Psoas muscle (tissue), 8 donors: ENCODE results near the gene TMEM263. TPM values are rescaled to one million over a fixed set of nuclear protein-coding genes. Genes with fewer than 3 reads are reported as not detected.

Experiments
- ATAC-seq, 4 donors: fragments of 200-7000 bp; cut with Tn5 transposase; one replicate each; pipeline ENCODE4 v1.9.1; 2020; ENCODE audit warnings: moderate library complexity in 3 of 4, mild to moderate bottlenecking in 2 of 4
- DNase-seq, 2 donors: peaks; one replicate each; pipeline ENCODE4 v3.0.0-alpha.2; 2020
- H3K27ac ChIP-seq: fragments of 200-600 bp; one replicate; pipeline ENCODE4 v1.8.0; 2022
- H3K27me3 ChIP-seq, 3 donors: fragments of 200-600 bp in 1 of 3; one replicate each; pipeline versions ENCODE4 v1.6.1 to v1.8.0; 2013 to 2022; ENCODE audit warnings: low read length in 2 of 3, mild to moderate bottlenecking in 2 of 3, moderate library complexity in 1 of 3; ENCODE audit not compliant: insufficient read depth in 3 of 3
- H3K36me3 ChIP-seq, 2 donors: fragments of 200-600 bp in 1 of 2; one replicate each; pipeline versions ENCODE4 v1.6.1 to v1.8.0; 2013 to 2022; ENCODE audit warnings: low read depth in 1 of 2, mild to moderate bottlenecking in 1 of 2, moderate library complexity in 1 of 2; ENCODE audit not compliant: insufficient read depth in 1 of 2
- H3K4me1 ChIP-seq: fragments of 200-600 bp; one replicate; pipeline ENCODE4 v1.8.0; 2022
- H3K4me3 ChIP-seq: fragments of 200-600 bp; one replicate; pipeline ENCODE4 v1.8.0; 2022; ENCODE audit warnings: mild to moderate bottlenecking
- H3K9me3 ChIP-seq: fragments of 200-600 bp; one replicate; pipeline ENCODE4 v1.8.0; 2022
- CTCF ChIP-seq: fragments of 200-600 bp; IDR thresholded peaks from one replicate; pipeline ENCODE4 v1.8.0; 2022; ENCODE audit warnings: antibody characterized with exemption
- WGBS, 3 donors: extraction: QIAGEN DNeasy Blood & Tissue Kit; methylation state at CpG; one replicate each; pipeline versions ENCODE4 v1.1.6 to v1.1.7; 2013; 5-methylcytosine and 5-hydroxymethylcytosine counted together
- intact Hi-C, 2 donors: fragments of 100-400 bp; cut with DNase I; formaldehyde crosslinking; loops; one replicate each; pipeline versions ENCODE4 v1.11.0 to v1.14.2; 2022
- polyA plus RNA-seq, 3 donors: library from polyadenylated mRNA; stranded (reverse); fragments of 200-250 nt; gene quantifications; one replicate each; pipeline ENCODE4 v1.2.3, GENCODE V29; 2013
- total RNA-seq, 4 donors: library from RNA; stranded (reverse); fragmentation: NEBNext Ultra II Directional in 2 of 4; extraction: Animal tissue kit (Norgen Biotek cat#: 25700) in 2 of 4; gene quantifications; one replicate each; pipeline versions ENCODE4 v1.2.1 to v1.2.4, GENCODE V29; 2021 to 2023
- donor health status: healthy with polysubstance abuse.
- donor health status: DM: no; HTN: no; CAD: no; lungs with moderate emphysema.
- donor health status: Bipolar disorder and iron deficiency.
- donor health status: healthy.
- donor health status: DM: yes; HTN: yes; CAD: no.
- donor health status: DM: no; HTN: no; CAD: no.
- donor health status: DM: no; HTN: no; CAD: no.
- donor health status: DM: yes; HTN: yes; CAD: no.

Gene TMEM263
- total and polyA plus RNA-seq, 7 donors: 9.5 to 20.8 (median 15.5) TPM

DNA sequence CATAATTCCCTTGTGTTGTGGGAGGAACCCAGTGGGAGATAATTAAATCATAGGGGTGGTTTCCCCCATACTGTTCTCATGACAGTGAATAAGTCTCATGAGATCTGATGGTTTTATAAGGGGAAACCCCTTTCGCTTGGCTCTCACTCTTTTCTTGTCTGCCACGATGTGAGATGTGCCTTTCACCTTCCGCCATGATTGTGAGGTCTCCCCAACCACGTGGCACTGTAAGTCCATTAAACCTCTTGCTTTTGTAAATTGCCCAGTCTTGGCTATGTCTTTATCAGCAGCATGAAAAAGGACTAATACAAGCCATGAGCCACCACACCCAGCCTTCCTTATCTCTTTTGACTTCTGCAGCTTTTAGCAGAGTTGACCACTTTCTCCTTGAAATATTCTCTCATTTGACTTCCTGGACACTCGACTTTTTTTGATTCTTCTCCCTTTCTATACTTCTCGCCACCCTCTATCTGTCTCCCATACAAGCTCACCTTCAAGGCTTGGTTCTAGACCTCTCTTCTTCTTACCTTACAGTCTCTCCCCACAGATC, 29.0 kb downstream of the TMEM263 start:
- intact Hi-C loops: no loop called here
- WGBS, 3 donors: 95 to 97% (median 96%) methylated on average over 6 of the region's 6 CpGs
- no peak for DNase-seq

GRCh38 chr12:106985479-106985878, 29.8 kb downstream of the TMEM263 start:
- Histone ChIP-seq H3K27ac (peak overlapping the region; percentile 95), H3K4me1 (peaks cover 22% of the 10 kb centered on the region), H3K36me3 (peaks cover 0 to 37% of the 10 kb centered on the region in 2 donors), H3K27me3 (no peaks in the 10 kb centered on the region), H3K4me3 (peak overlapping the region; percentile 92), H3K9me3 (no peaks in the 10 kb centered on the region)
- no peak for TF ChIP-seq CTCF
- no peak for DNase-seq
- peak; percentile 24 to 48 (median 34) for ATAC-seq
- intact Hi-C loops: no loop called here
- WGBS, 3 donors: 37 to 63% (median 38%) methylated on average over 5 of the region's 5 CpGs

More for the DNA sequence above, 29.0 kb downstream of the TMEM263 start:
- Histone ChIP-seq H3K36me3 (peaks cover 0 to 37% of the 10 kb centered on the region in 2 donors), H3K9me3 (no peaks in the 10 kb centered on the region), H3K27ac (no peak overlapping the region), H3K4me3 (peak overlapping the region; percentile 92), H3K4me1 (peaks cover 22% of the 10 kb centered on the region), H3K27me3 (no peaks in the 10 kb centered on the region)
- no peak for ATAC-seq
- TF ChIP-seq CTCF: no peak

DNA sequence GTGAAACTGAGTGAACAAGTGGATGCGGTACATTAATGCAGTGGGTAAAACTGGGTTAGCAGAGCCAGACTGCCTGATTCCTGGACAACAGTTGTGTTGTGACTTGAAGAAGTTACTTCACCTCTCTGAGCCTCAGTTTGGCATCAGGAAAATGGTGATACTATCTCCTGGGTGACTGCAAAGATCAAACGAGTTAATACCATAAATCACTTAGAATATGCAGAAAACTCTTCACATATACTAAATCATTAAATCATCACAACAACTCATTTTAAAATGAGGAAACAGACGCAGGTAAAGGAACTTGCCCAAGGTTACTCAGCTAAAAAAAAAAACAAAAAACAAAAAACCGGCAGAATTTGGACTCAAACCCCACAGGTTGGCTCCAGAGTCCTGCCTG, 30.4 kb downstream of the TMEM263 start:
- H3K9me3 ChIP-seq: no peaks in the 10 kb centered on the region
- no peaks in the 10 kb centered on the region for H3K27me3 ChIP-seq
- TF ChIP-seq CTCF: no peak
- DNase-seq (no peak), ATAC-seq (no peak)
- intact Hi-C loops: loop anchor here in 1 of 2 donors (1.0 to 2.0 kb wide), 2 partner anchors 30 to 107 kb away; partner anchors contain the start of gene CRY1
- WGBS, 3 donors: 9 to 22% (median 10%) methylated on average over 4 of the region's 4 CpGs
- H3K4me3 ChIP-seq: peak overlapping the region; percentile 92
- H3K4me1 ChIP-seq: peaks cover 22% of the 10 kb centered on the region
- peaks cover 0 to 37% of the 10 kb centered on the region in 2 donors for H3K36me3 ChIP-seq
- peak overlapping the region; percentile 95 for H3K27ac ChIP-seq

DNA sequence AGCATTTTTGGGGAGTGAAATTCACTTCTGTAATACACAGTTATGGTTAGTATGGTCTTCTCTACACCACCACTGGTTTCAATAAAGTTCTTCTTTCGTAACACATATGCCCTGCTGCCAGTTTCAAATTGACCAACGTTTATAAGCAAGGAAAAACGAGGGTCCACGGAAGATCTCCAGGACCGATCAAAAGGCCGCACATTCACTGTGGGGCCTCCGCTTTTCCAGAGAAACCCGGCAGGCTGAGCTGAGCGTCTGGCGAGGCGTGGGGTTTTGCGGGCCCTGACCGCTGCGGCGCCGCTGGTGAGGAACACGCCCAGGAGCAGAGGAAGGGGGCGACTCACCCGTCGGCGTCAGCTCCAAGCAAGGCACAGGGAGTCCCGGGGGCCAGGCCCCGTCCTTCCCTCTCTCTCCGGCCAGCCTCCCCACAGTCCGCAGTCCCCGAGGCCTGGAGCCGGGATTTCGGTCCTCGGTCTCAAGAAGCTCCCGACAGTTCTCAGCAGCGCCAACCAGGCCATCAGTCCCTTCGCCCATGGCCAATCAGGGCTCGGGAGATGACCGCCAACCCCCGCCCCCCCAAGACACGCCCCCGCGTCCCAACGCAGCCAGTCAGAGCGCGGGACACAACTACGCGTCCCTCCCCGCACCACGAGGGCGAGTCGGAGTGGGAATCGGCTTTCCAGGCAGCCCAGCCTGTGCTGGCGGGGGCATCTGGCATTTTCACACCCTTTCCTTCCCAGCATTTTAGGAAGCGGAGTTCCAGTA, 31.1 kb downstream of the TMEM263 start, which contains the start of gene MTERF2:
Gene MTERF2 (minus strand): TSS at position 522 of the 765 bp plus-strand sequence. CDS start 8,432 bp downstream, outside the sequence.
- H3K27ac ChIP-seq: peak within 1 kb of the TSS; percentile 95
- peaks cover 22% of the 10 kb centered on the region for H3K4me1 ChIP-seq
- WGBS, 3 donors: 0 to 1% (median 0%) methylated on average over 45 to 50 of the region's 50 CpGs
- ATAC-seq (peak; percentile 97 to 98 (median 98)), DNase-seq (peak; percentile 95 to 96)
- H3K9me3 ChIP-seq: no peaks in the 10 kb centered on the region
- H3K4me3 ChIP-seq: peak within 1 kb of the TSS; percentile 92
- peaks cover 0 to 36% of the 10 kb centered on the region in 2 donors for H3K36me3 ChIP-seq
- no peak for TF ChIP-seq CTCF
- intact Hi-C loops: loop anchor here in 1 of 2 donors (1.0 to 2.0 kb wide), 2 partner anchors 31 to 106 kb away; partner anchors contain the start of gene CRY1
- H3K27me3 ChIP-seq: no peaks in the 10 kb centered on the region
